ENCODE measurements around the gene SMTNL2.
A peak's percentile ranks its signal among the peaks of the same experiment; 100 is the strongest.

The SMTNL2 gene

GRCh38 chr17:4545217-4545951 is 38.9 kb upstream of the SMTNL2 start:
- no peak for DNase-seq

GRCh38 chr17:4547118-4547906 is 37.0 kb upstream of the SMTNL2 start:
- no peak for DNase-seq

- DNase-seq: no peak
Observed at GRCh38 chr17:4548061-4548461, 36.3 kb upstream of the SMTNL2 start.

GRCh38 chr17:4548721-4549531 is 35.4 kb upstream of the SMTNL2 start:
- DNase-seq: no peak

GRCh38 chr17:4549781-4550533 is 34.4 kb upstream of the SMTNL2 start:
- DNase-seq: no peak

- DNase-seq: no peak
Observed at GRCh38 chr17:4550534-4551039, 33.7 kb upstream of the SMTNL2 start.

GRCh38 chr17:4551141-4551540 is 33.2 kb upstream of the SMTNL2 start:
- no peak for DNase-seq

- no peak for DNase-seq
Observed at GRCh38 chr17:4551796-4552525, 32.4 kb upstream of the SMTNL2 start.

GRCh38 chr17:4553669-4554068 is 30.7 kb upstream of the SMTNL2 start:
- DNase-seq: no peak

- no peak for DNase-seq
Observed at GRCh38 chr17:4554441-4554996, 29.8 kb upstream of the SMTNL2 start.

- peak; percentile 99 for DNase-seq
Observed at GRCh38 chr17:4554997-4555799, 29.1 kb upstream of the SMTNL2 start, which contains the start of gene MYBBP1A. Gene MYBBP1A (minus strand): TSS chr17:4555384. CDS start chr17:4555324, 60 bp downstream.

GRCh38 chr17:4555873-4556759 is 28.2 kb upstream of the SMTNL2 start:
- no peak for DNase-seq

- DNase-seq: no peak
Observed at GRCh38 chr17:4556996-4557395, 27.3 kb upstream of the SMTNL2 start.

- DNase-seq: no peak
Observed at GRCh38 chr17:4557626-4558346, 26.5 kb upstream of the SMTNL2 start.

- DNase-seq: no peak
Observed at GRCh38 chr17:4558347-4558971, 25.9 kb upstream of the SMTNL2 start.

GRCh38 chr17:4559139-4559791 is 25.1 kb upstream of the SMTNL2 start:
- no peak for DNase-seq

GRCh38 chr17:4559966-4560365 is 24.4 kb upstream of the SMTNL2 start:
- no peak for DNase-seq

GRCh38 chr17:4560421-4560820 is 23.9 kb upstream of the SMTNL2 start, which contains the start of gene GGT6:
Gene GGT6 (minus strand): TSS chr17:4560577. CDS start chr17:4560521, 56 bp downstream.
- no peak for DNase-seq

All from eye (tissue), 1 donor.